Loucy (cell line): Measurements from ENCODE around the gene CDC14A.

Experiments used
- H2AFZ ChIP-seq: fragments of 200-600 bp; sonication (generic); 2 replicates; pipeline ENCODE4 v1.6.0; 2016; ENCODE audit warnings: antibody characterized with exemption, mild to moderate bottlenecking, low read length, moderate library complexity
- H3F3A ChIP-seq: fragments of 200-600 bp; 2 replicates; pipeline ENCODE4 v1.6.0; 2016; ENCODE audit warnings: antibody characterized with exemption, low read depth, mild to moderate bottlenecking
- H3K27me3 ChIP-seq: fragments of 200-600 bp; sonication (generic); 2 replicates; pipeline ENCODE4 v1.6.1; 2014; ENCODE audit warnings: low read length, mild to moderate bottlenecking; ENCODE audit not compliant: insufficient read depth, poor library complexity, severe bottlenecking
- H3K36me3 ChIP-seq: fragments of 200-600 bp; sonication (generic); 2 replicates; pipeline ENCODE4 v1.6.1; 2016; ENCODE audit warnings: low read length; ENCODE audit not compliant: insufficient read depth
- H3K4me1 ChIP-seq: fragments of 200-600 bp; sonication (generic); 2 replicates; pipeline ENCODE4 v1.5.1; 2014; ENCODE audit warnings: low read length, mild to moderate bottlenecking; ENCODE audit not compliant: insufficient read depth, poor library complexity, severe bottlenecking
- H3K4me2 ChIP-seq: fragments of 200-600 bp; sonication (generic); 2 replicates; pipeline ENCODE4 v1.6.0; 2014; ENCODE audit warnings: antibody characterized with exemption, low read length, low read depth, mild to moderate bottlenecking; ENCODE audit not compliant: poor library complexity, severe bottlenecking
- H3K4me3 ChIP-seq: fragments of 200-600 bp; sonication (generic); 2 replicates; pipeline ENCODE4 v1.5.1; 2014; ENCODE audit warnings: low read length, mild to moderate bottlenecking, mixed read lengths; ENCODE audit not compliant: poor library complexity, severe bottlenecking
- H3K79me2 ChIP-seq: fragments of 200-600 bp; sonication (generic); 2 replicates; pipeline ENCODE4 v1.6.1; 2014; ENCODE audit warnings: low read length; ENCODE audit not compliant: insufficient read depth
- H3K9ac ChIP-seq: fragments of 200-600 bp; sonication (generic); 2 replicates; pipeline ENCODE4 v1.6.0; 2014; ENCODE audit warnings: mild to moderate bottlenecking, low read depth, low read length, moderate library complexity; ENCODE audit not compliant: poor library complexity, severe bottlenecking
- H3K9me2 ChIP-seq: fragments of 200-600 bp; sonication (generic); replicated peaks from 2 replicates; pipeline ENCODE4 v1.6.1; 2016; ENCODE audit warnings: low read depth, low read length, mixed read lengths
- H3K9me3 ChIP-seq: fragments of 200-600 bp; sonication (generic); 2 replicates; pipeline ENCODE4 v1.6.1; 2014; ENCODE audit warnings: mild to moderate bottlenecking, antibody characterized with exemption, low read length, low read depth; ENCODE audit not compliant: insufficient read depth
- H4K20me1 ChIP-seq: fragments of 200-600 bp; sonication (generic); 2 replicates; pipeline ENCODE4 v1.6.0; 2014; ENCODE audit warnings: antibody characterized with exemption, low read length, mild to moderate bottlenecking; ENCODE audit not compliant: insufficient read depth, poor library complexity, severe bottlenecking
- CTCF ChIP-seq: fragments of 200-600 bp; sonication (generic); conservative IDR thresholded peaks from 2 replicates; pipeline ENCODE4 v1.5.1; 2014; ENCODE audit warnings: mild to moderate bottlenecking, antibody characterized with exemption, low read length
- EZH2phosphoT487 ChIP-seq: fragments of 200-600 bp; IDR thresholded peaks from 2 replicates; pipeline ENCODE4 v1.6.1; 2018; ENCODE audit warnings: antibody characterized with exemption, mild to moderate bottlenecking, moderate library complexity, borderline replicate concordance

The CDC14A gene

GRCh38 chr1:100524355-100524754, 172.0 kb downstream of the CDC14A start:
- Histone ChIP-seq H3K4me1 (no peaks in the 10 kb centered on the region), H4K20me1 (no peaks in the 10 kb centered on the region), H3K79me2 (no peaks in the 10 kb centered on the region), H3K27me3 (no peaks in the 10 kb centered on the region), H3K9me2 (no peaks in the 10 kb centered on the region), H3K9me3 (no peaks in the 10 kb centered on the region), H3K36me3 (no peaks in the 10 kb centered on the region), H2AFZ (no peak overlapping the region), H3K9ac (no peak overlapping the region), H3K4me2 (no peak overlapping the region), H3F3A (no peaks in the 10 kb centered on the region), H3K4me3 (no peak overlapping the region)
- TF ChIP-seq EZH2phosphoT487 (no peak), CTCF (no peak)

GRCh38 chr1:100526894-100527293, 174.6 kb downstream of the CDC14A start:
- Histone ChIP-seq H4K20me1 (no peaks in the 10 kb centered on the region), H3K4me3 (no peak overlapping the region), H3F3A (no peaks in the 10 kb centered on the region), H3K9me2 (no peaks in the 10 kb centered on the region), H3K9ac (no peak overlapping the region), H3K79me2 (no peaks in the 10 kb centered on the region), H2AFZ (no peak overlapping the region), H3K4me2 (no peak overlapping the region), H3K4me1 (peaks cover 21% of the 10 kb centered on the region), H3K9me3 (no peaks in the 10 kb centered on the region), H3K36me3 (no peaks in the 10 kb centered on the region), H3K27me3 (no peaks in the 10 kb centered on the region)
- TF ChIP-seq EZH2phosphoT487 = no peak
- no peak for TF ChIP-seq CTCF

GRCh38 chr1:100528871-100529270, 176.6 kb downstream of the CDC14A start:
- Histone ChIP-seq H3K4me2 (no peak overlapping the region), H3K9me3 (no peaks in the 10 kb centered on the region), H4K20me1 (no peaks in the 10 kb centered on the region), H3K4me1 (peaks cover 35% of the 10 kb centered on the region), H3K4me3 (no peak overlapping the region), H3K27me3 (no peaks in the 10 kb centered on the region), H3F3A (no peaks in the 10 kb centered on the region), H3K36me3 (no peaks in the 10 kb centered on the region), H2AFZ (no peak overlapping the region), H3K79me2 (no peaks in the 10 kb centered on the region), H3K9me2 (no peaks in the 10 kb centered on the region), H3K9ac (no peak overlapping the region)
- TF ChIP-seq EZH2phosphoT487 = no peak
- TF ChIP-seq CTCF = no peak
